ENCODE measurements around the gene RNF126.

DNA sequence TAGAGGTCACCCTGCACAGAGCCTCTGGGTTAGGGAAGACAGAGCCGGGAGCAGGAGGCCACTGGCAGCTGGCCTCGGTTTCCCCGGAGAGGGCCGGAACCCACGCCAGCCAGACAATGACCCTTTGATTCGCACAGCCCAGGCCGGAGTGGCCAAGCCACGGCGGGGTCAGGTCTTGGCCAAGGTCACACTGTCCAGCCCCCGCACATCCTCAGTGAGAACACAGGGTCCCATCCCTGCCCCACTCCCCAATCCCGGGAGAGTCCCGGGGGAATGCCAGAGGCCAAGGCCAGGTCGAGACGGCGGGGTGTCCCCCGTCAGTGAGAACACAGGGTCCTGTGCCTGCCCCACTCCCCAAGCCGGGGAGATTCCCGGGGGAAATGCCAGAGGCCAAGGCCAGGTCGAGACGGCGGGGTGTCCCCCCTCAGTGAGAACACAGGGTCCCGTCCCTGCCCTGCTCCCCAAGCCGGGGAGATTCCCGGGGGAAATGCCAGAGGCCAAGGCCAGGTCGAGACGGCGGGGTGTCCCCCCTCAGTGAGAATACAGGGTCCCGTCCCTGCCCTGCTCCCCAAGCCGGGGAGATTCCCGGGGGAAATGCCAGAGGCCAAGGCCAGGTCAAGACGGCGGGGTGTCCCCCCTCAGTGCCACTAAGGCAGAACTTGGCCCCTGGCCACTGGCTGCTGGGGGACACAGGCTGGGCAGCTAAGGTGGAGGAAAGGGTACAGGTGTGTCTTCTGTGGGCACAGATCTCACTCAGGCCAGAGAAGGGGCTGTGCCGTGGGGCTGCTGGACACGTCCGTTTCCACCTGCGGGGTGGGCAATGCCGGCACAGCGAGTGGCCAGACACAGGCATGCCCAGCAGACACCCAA lies 11.5 kb upstream of the RNF126 start:
- no peak for TF ChIP-seq CTCF (conservative IDR thresholded peaks at IDR 0.05; ENCODE audit: low read depth, low read length)
- no peak for TF ChIP-seq EZH2 (IDR thresholded peaks at IDR 0.05; ENCODE audit: borderline replicate concordance, low read depth, low read length, poor library complexity, severe bottlenecking)

All from A673 (cell line).